Epidermal melanocyte (primary cell): ENCODE results near the gene PTRHD1.
"Not testable (repeated sequence)": the region's sequence is repeated elsewhere in the genome, so short reads cannot be mapped to it uniquely, and the experiment has no call there.

Experiments used
- DNase-seq: peaks from one replicate; pipeline ENCODE4 v3.0.0; 2011; ENCODE audit warnings: low spot score; ENCODE audit not compliant: insufficient read length

The PTRHD1 gene, protein sequence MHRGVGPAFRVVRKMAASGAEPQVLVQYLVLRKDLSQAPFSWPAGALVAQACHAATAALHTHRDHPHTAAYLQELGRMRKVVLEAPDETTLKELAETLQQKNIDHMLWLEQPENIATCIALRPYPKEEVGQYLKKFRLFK

DNA sequence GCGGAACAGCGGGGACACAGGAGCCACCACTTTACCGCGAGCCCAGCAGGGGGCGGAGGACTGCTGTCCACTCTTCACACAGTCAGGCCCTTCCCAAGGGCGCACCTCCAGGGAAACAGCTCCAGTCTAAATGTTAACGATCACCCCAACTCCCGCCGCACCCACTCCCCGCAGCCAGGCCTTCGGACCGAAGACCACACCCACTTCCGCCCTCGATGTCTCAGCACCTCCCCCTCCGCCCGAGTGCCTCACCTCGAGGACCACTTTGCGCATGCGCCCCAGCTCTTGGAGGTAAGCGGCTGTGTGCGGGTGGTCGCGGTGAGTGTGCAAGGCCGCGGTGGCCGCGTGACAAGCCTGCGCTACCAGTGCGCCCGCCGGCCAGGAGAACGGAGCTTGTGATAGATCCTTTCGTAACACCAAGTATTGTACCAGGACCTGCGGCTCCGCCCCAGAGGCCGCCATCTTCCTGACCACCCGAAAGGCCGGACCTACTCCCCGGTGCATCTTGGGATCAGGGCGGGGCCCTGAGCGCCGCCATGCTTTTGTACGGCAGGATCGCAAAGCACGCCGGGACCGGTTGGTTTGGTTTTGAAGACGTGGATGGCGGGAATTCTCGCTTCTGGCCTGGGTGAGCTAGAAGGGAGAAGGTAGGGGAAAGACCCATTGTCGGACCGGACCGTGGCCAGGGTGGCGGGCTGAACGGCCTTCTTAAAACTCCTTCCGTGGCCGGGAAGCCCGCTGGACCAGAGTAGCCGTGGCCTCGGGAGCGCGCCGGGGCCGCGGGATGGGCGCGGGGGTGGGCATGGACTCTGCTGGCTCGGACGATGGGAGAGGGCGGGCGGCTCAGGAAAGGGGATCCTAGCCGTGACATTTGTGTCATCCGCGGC, at the start of gene PTRHD1, which contains the start of gene CENPO:
PTRHD1 (minus strand) TSS at position 518 of the 887 bp plus-strand sequence; CDS start at position 504, 14 bp downstream.
CENPO (plus strand) TSS at position 552 of the 887 bp plus-strand sequence. CDS start 495 bp downstream, outside the sequence.
- DNase-seq: peak; percentile 93

DNA sequence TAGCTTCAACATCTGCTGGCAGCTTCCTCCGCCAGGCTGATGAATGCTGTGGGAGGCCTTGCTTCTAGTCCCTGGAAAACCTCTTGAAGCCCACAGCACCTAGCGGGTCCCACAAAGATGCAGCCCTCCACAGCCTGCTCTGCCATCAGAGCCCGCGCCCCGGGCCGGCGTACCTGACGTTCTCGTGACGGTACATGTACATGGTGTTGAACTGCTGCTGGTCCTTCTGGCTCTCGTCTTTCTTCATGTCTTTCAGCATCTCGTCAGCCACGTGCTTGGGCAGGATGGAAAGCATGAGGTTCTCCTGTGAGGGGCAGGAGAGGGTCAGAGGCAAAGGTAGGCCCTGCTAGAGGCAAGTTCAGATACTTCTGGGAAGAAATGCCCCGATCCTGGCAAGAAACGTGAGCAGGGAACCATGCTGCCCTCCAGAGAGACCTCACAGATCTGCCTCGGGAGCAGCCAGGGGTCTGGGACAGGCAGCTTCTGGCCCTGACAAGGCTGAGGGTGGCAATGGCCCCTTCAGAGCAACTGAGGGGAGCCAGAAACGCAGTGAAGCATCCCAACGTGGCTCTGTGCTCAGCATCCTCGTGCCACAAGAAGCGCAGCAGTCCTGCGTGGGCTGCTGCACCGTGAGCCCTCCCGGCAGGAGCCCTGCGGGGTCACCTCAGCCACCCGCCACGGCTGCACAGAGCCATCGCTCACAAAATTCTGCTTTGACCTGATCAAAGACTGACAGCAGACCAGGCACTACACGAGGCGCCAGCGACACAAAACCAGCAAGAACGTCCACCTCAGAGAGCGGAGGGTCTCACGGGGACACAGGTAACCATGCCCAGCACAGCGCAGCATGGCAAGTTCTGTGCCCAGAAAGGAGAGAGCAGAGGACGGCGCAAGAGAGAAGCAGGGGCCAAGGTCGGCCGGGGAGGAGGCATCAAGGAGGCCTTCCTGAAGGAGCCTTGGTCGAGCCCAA, 49.2 kb upstream of the PTRHD1 start:
- DNase-seq: no peak

DNA sequence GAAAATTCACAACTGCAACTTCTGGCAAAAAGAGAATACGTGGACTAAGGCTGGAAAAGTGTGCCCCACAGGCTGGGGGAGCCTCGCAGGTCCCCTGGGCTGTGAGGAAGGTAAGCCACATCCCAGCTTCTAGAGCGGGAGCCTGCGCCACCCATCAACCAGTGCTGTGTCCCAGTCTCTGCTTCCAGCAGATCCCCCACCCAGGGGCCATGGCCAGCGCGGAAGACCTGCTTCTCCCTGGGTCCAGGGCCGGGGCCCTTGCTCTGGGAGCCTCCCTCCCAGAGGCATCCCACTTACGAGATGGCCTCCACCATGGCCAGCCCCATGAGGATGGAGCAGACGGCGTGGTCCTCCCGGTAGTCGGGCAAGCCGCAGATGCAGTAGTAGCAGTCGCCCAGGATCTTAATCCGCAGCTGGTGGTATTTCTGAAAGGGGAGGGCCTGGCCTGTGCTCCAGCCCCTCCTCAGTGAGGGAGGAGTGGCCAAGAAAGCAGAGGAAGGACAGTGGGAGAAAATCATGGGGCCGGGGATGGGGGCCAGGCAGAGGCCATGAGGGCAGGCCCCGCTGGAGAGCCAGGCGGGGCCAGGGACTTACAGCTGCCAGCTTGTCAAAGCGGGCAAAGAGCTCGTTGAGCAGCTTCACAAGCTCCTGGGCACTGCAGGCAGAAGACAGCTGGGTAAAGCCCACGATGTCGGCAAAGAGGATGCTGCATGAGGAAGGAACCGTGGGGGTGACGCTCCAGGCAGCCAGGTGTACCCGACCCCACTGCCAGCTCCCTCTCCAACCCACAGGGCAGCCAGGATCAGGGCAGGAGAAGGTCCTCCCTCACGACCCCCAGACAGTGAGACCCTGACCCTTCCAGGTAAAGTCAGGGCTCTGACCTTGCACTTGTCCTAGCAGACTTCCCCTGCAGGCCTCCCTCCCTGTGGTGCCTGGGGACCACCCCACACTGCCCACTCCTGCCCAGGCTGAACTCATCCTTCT, 48.1 kb upstream of the PTRHD1 start:
- no peak for DNase-seq

DNA sequence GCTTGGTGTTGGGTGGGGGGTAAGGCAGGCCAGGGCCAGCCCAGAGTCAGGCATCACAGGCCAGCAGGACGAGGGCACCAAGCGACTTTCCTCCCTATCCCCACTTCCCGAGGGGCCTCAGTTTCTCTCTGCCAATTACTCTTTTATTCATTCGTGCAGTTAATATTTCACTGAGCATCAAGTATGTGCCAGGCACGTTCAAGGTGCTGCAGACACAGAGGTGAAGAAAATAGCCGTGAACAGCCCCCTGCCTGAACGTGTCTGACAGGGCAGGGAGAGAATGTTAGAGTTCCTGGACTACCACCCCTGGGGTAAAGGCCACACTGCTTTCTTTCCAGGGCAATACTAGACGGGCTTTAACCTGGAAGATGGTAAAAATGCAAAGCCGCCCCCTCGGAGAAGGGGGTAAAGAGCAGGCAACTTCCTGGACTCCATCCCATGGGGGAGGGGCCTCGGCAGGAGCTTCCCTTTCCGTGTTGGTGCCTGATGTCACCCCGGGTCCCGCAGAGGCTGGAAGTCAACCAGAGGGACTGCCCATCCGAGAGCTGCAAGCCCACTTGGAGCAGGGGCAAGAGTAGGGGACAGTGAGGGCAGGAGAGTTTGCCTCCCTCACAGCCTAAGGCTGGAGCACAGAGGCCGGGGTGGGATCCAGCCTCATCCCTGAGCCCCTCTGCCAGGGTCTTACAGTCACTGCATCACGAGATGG, 47.1 kb upstream of the PTRHD1 start:
- no peak for DNase-seq

DNA sequence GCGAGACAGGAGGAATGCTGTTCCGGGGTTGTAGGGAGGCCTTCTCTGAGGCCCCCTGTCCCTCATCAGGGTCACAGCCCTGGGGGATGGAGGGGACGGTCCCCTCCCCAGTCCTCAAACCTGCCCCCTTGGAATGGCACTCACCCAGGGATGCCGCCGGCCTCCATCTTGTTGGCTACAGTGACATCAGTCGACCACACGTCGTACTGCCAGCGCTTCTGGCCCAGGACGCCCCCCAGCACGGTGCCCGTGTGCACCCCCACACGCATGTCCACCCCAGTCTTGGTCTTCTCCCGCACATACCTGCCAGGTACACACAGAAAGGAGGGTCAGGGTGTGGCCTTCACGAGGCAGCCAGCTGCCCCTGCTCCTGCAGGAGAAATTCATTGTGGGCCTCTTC, 46.5 kb upstream of the PTRHD1 start:
- DNase-seq: no peak

DNA sequence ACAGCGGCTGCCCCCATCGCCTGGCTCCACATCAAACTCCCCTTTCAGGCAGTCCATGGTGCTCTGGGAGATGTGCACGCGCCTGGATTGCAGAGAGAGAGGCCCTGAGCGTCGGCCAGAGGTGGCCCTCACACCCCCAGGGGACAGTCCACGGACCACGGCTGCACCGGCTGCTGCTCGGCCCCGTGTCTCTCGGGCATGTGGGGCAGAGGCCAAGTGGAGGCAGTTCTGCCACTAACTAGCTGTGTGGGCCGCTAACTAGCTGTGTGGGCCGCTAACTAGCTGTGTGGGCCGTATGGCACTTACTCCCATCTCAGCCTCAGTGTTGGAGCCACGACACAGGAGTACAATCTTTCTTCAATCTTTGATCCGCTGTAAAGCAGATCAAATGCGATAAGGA, 45.4 kb upstream of the PTRHD1 start:
- no peak for DNase-seq

DNA sequence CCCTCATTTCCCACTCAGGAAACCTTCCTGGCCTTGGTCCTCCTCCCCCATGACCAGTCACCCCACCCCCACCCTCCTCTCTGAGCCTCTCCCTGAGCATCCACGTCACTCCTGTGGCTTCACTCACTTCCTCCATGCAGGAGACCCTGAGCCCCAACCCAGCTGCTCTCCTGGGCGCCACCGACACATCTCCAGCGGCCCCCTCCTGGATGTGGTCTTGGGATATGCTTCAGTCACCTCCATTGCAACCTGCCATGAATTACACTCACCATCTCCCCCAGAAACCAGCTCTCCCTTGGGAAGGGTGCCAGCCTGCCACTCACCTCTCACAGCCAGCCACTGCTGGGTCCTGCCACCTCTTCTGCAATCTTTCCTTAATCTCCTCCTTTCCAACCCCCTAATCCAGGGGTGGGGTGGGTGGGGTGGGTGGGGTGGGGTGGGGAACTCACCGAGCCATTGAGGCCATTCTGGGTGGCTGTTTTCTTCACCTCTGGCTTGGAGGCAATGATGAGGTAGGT, 44.9 kb upstream of the PTRHD1 start:
- no peak for DNase-seq

DNA sequence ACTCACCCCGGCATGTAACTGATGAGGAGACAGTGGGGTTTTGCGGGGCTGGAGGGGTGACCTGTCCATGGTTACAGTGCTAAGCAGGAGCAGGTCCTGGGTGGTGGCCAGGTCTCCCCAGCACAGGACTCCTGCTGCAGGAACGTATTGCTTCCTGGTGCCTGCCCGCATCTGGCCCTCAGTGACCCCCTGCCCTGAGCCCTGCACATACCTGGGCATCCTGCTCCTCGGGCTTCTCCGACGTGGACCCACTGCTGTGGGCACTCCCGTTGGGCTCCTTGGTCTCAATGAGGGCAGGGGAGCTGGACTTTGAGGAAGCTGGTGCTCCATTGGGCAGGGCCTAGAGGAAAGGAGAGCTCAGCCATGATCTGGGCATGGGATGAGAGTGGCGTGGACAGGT, 43.5 kb upstream of the PTRHD1 start:
- no peak for DNase-seq

DNA sequence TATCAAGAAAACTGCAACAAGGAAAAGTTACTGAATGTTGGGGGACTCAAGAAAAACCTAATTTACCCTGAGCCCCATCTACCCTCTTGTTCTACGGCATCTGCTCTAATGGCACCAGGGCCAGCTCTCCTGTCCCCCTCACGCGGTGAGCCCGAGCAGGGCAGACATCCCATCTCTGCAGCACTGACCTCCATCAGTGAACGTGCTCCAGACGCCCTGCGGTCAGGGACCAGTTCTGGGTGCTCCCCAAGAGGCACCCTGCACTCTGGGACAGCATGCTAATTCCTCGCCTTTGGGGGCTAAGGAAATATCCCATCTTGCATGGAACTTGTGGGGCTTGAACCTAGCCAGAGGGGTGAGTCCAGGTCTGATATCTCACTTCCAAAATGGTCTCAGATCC, 43.0 kb upstream of the PTRHD1 start:
- no peak for DNase-seq

DNA sequence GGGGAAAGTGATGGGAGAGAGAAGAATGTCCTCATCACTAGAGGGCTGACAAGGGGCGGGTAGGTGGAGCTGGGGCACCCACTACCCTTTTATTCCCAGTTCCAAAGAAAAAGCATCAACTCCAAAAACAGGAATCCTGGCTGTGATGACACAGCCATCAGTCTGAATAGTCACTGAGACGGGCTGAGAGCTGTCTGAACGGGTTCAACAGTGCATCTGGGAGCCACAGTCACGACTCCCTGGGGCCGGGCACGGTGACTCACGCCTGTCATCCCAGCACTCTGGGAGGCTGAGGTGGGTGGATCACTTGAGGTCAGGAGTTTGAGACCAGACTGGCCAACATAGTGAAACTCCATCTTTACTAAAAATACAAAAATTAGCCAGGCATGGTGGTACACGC, 42.2 kb upstream of the PTRHD1 start:
- not testable (repeated sequence) for DNase-seq

DNA sequence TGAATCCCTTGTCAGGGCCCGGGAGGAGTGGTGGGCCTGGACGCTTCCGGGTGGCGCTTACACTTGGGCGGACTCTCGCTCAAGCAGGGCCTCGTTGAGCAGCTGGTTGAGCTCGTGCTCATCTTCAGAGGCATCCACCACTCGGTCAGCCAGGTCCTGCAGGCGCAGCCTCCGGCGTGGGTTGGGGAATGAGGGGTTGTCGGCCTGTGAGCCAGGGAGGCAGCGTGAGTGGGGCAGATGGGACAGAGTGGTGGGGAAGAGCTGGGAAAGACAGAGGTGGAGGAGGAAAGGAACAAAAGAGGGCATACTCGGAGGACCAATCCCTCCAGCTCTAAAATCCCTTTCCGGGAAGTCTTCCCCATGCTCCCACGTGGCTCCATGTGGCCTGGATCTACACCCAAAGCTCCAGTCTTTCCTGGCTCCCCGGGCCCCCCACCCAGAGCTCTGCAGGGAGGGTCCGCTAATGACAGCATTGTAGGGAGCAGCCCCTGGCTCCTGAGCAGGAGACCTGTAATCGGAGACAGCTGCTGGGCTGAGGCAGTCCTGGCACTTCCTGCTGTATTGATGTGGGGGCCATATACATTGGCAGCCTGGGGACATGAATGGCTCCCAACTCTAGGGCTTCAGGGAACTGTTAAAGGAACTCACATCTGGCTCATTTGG, 41.7 kb upstream of the PTRHD1 start:
- no peak for DNase-seq

DNA sequence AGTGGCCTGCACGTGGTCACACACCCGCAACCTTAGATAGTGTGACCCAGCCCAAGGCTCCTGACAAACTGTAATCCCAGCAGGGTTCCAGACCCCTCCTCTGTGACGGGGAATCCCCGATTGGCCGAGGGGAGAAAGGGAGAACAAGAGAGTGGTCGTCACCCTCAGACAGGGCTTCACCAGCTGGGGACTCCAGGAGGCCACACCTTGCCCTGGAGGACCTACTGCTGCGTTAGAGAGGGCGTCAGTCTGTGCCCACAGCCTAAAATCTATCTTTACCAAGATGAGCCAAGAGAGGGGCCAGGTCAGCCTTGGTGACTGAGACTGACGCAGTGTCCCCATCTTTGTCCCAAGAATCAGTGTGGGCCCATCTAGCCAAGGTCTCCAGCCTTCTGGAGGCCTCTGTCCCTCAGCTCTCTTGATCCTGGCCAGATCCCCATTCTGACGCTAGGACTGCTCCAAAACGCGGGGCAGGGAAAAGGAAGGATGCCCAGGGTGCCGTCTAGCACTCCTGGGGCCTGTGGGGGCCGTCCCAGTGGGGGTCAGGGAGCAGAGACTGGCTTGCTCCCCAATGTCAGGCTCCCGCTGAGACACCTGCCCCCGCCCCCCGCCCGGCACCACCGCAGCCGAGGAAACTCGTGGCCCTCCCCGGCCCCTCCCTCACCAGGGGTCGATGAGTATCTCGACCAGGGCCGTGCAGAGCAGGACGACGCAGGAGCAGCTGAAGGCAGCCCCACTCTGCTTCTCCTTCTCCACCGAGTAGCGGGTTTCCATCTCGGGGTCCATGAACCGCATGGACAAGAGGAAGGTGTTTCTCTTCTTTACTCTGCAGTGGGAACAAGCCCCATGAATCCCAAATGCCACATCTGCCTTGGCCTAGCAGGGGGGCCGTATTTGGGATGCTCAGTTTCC, 40.9 kb upstream of the PTRHD1 start:
- no peak for DNase-seq

DNA sequence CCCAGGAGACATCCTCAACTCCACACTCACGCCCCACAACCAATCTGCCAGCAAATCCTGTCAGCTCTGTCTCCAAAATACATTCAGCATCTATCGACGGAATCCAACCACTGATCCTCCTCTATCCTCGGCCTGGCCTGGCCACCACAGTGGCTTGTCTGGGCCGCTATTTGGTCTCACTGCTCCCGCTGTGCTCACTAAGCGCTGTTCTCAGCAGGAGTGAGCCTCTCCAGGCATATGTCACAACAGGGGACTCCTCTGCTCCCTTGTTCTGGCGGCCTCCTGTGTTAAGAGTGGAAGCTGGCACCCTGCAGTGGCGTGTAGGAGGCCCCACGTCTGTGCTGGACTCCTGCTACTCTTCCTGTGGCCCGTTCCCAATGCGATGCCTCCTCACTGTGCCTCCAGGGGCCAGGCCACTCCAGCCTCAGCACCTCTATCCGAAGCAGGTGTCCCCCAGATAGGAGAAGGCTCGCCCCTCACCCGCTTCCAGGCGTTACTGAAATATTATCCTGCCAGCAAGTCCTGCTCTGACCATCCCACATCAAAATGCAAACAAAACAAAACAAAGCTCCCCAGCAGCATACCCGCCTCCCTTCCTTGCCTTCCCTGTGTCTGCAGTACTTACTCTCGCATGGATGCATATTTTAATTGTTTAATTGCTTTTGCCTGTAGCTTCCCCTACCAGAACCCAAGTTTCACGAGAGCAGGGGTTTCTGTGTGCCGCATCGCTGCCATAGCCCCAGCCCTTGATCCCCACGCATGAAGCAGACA, 39.9 kb upstream of the PTRHD1 start:
- no peak for DNase-seq

DNA sequence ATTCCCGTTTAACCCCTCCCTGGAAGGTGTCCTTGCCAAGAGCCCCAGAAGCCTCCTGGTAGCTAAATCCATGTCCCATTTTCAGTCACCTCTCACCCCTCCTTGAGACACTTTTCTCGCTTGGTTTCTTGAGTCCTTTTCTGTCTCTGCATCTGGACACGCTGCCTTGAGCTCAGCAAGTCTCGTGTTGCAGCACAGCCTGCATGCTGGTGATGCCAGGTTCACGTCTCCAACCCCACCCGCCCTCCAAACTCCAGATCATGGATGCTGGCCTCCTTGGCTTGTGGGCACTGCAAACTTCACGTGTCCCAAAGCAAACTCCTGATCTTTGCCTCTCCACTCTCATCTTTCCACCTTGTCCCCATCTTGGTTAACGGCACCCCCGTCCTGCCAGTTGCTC, 39.3 kb upstream of the PTRHD1 start:
- no peak for DNase-seq

DNA sequence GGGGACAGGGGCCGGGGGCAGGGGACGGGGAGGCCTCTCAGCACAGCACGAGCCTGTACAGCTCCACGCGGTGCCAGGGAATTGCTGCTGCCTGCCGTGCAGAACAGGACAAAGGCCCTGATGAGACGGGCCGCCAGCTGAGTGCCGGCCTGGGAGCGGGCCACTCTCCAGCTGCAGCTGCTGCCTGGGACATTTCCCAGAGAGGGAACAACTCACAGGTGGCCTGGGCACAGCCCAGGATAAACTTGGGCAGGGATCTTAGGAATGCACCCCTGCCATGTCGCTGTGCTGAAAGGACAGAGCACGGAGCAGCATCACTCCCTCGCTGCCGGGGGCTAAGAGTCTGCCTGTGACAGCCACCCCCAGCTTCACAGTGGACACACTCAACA, 38.9 kb upstream of the PTRHD1 start:
- DNase-seq: no peak

DNA sequence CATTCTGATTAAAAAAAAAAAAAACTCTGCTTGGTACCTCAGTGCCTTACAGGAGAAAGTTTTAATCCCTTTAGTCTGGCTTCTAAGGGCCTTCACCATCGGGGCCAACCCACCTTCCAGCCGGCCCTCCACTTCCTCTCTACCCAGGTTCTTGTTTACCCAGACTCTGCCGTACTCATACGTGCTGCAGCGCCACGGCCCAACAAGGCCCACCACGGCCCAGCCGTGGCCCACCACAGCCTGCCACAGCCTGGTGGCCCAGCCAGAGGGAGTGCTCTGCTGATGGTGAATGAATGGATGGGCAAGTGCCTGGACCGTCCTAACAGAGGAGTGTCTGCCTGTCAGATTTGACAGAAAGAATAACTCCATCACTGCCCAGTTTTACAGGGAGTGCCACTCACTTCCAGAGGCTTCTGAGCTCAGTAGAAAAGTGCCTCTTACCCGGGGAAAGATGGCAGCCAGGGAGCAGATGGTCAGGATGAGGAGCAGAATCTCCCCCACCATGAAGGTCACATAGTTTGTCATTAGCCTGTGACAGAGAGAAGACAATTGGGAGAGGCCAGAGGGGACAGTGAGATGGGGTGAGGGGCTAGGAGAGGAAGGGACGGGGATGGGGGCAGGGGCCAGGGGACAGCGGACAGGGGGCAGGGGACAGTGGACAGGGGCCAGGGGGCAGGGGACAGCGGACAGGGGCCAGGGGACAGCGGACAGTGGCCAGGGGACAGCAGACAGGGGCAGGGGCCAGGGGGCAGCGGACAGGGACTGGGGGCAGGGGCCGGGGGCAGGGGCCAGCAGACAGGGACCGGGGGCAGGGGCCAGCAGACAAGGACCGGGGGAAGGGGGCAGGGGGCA, 38.3 kb upstream of the PTRHD1 start:
- no peak for DNase-seq
